Stimulated activated CD4-positive, alpha-beta T cell treated with anti-CD3 and anti-CD28 coated beads, TNF-alpha, amount 100 ng/mL, for 24 hours (primary cell): ENCODE measurements around the gene HMGCL.
"Not testable (repeated sequence)": the region's sequence is repeated elsewhere in the genome, so short reads cannot be mapped to it uniquely, and the experiment has no call there.

Experiments used
- DNase-seq, 3 experiments: peaks; one replicate each; pipeline ENCODE4 v3.0.0-alpha.2; 2020; ENCODE audit warnings: low read depth in 3 of 3

The HMGCL gene

GRCh38 chr1:23825076-23825761 is at the start of gene HMGCL:
Gene HMGCL (minus strand): TSS chr1:23825429. CDS start chr1:23825415, 14 bp downstream.
- peak; percentile 77 to 89 (median 80) for DNase-seq

GRCh38 chr1:23872421-23872820 is 47.2 kb upstream of the HMGCL start:
- no peak for DNase-seq

GRCh38 chr1:23869051-23869450 is 43.8 kb upstream of the HMGCL start:
- no peak for DNase-seq

GRCh38 chr1:23868557-23869016 is 43.4 kb upstream of the HMGCL start:
- peak in 1 of 3 experiments; percentile 0 for DNase-seq

GRCh38 chr1:23867895-23868556 is 42.8 kb upstream of the HMGCL start, which contains the start of gene FUCA1:
Gene FUCA1 (minus strand): TSS chr1:23868290. CDS start chr1:23868286, 4 bp downstream.
- peak; percentile 86 to 95 (median 93) for DNase-seq

- DNase-seq: peak in 1 of 3 experiments; percentile 0
These were observed 42.3 kb upstream of the HMGCL start for GRCh38 chr1:23867542-23867894.

- no peak for DNase-seq
These were observed 40.3 kb upstream of the HMGCL start for GRCh38 chr1:23865543-23865930.

- no peak for DNase-seq
These were observed 39.7 kb upstream of the HMGCL start for GRCh38 chr1:23864801-23865542.

GRCh38 chr1:23862640-23863039 is 37.4 kb upstream of the HMGCL start:
- no peak for DNase-seq

- DNase-seq: no peak
These were observed 29.3 kb upstream of the HMGCL start for GRCh38 chr1:23854568-23854967.

GRCh38 chr1:23853124-23853523 is 27.9 kb upstream of the HMGCL start:
- DNase-seq: not testable (repeated sequence)

GRCh38 chr1:23851406-23851805 is 26.2 kb upstream of the HMGCL start:
- not testable (repeated sequence) for DNase-seq

GRCh38 chr1:23848673-23849616 is 23.7 kb upstream of the HMGCL start:
- DNase-seq: no peak

- DNase-seq: not testable (repeated sequence)
These were observed 22.4 kb upstream of the HMGCL start for GRCh38 chr1:23847482-23848095.

GRCh38 chr1:23845163-23845562 is 19.9 kb upstream of the HMGCL start:
- DNase-seq: no peak

GRCh38 chr1:23843644-23844043 is 18.4 kb upstream of the HMGCL start:
- no peak for DNase-seq

- peak; percentile 54 to 72 (median 55) for DNase-seq
These were observed 13.2 kb upstream of the HMGCL start for GRCh38 chr1:23838401-23838866.

GRCh38 chr1:23837908-23838307 is 12.7 kb upstream of the HMGCL start:
- DNase-seq: no peak

- no peak for DNase-seq
These were observed 10.8 kb upstream of the HMGCL start for GRCh38 chr1:23836037-23836436.

GRCh38 chr1:23834156-23834555 is 8.9 kb upstream of the HMGCL start:
- not testable (repeated sequence) for DNase-seq

GRCh38 chr1:23827717-23828116 is 2.5 kb upstream of the HMGCL start:
- no peak for DNase-seq
